Endometrial microvascular endothelial cells (primary cell): Measurements from ENCODE around the gene PKIB. TPM values are rescaled to one million over a fixed set of nuclear protein-coding genes. Genes with fewer than 3 reads are reported as not detected.

Source experiments
- in situ Hi-C: cut with HindIII; loops from 2 replicates; pipeline ENCODE4 v1.10.0; 2017; ENCODE audit warnings: low sequenced_read_pairs, low pct_unique_long_range_greater_than_20kb; ENCODE audit errors: inconsistent ontology term
- total RNA-seq: library from RNA; depleted of rRNA; stranded (reverse); fragments of >200 nt; gene quantifications from one replicate; pipeline ENCODE4 v1.2.3, GENCODE V29; 2015; ENCODE audit errors: inconsistent ontology term

The PKIB gene
- total RNA-seq, 1 donor from 2014 or later: not detected

DNA sequence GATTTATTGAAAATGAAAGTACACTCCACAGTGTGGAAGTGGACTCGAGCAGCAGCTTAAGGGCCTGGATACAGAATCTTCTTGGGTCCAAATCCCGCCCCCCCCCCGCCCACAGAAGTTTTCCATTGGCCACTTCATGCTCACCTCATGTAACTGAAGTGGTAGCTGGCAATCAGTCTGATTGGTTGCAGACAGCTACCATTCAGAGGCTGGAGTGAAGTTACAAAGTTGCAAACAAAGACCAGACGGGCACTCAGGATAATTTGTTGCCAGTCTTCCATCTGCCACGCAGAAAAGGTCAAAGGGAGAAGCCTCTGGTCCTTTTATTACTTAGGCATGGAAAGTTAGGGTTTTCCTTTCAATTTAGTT, 143.5 kb downstream of the PKIB start:
- in situ Hi-C loops: no loop called here

DNA sequence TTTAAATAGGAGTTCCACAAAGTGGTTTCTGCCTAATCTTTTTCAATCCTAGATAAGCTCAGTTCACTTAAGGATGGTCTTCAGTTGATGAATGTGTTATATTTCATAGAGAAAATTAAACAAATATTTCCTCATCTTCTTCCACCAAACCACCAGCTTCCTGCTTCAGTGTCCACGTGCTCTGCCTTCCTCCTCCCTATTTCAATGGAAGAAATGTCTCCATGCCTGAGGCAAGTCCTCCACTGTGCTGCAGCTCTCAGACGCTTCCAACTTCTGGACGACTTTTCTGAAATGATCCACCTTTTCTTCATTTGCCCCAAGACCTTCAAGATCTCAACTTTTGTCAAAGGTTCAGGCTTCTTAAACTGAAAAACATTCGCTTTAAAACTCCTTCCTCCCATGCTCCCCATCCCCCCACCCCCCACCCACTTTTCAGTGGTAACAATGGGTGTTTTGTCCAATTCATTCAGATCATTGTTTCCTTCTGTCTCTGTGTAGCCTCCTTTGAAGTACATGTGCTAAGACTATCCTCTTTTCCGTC, 144.1 kb downstream of the PKIB start:
- in situ Hi-C loops: no loop called here

DNA sequence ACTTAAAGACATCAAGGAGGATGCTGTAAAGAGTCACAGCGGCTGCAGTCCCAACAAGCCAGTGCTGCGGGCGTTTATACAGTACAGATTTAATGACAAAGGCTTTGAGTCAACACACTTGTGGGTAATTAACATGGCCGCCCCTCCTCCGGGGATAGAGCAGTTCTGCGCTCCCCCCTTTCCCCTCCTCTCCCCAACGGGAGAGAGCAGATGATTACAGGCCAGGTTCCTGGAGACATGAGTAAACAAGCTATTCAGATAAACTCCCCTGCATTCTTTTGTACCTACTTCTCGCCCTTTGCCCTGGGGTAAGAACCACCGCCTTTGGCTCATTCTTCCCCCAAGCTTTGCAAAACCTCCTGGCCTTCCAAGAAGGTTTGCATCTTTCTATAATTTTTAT, 145.7 kb downstream of the PKIB start:
- in situ Hi-C loops: no loop called here

DNA sequence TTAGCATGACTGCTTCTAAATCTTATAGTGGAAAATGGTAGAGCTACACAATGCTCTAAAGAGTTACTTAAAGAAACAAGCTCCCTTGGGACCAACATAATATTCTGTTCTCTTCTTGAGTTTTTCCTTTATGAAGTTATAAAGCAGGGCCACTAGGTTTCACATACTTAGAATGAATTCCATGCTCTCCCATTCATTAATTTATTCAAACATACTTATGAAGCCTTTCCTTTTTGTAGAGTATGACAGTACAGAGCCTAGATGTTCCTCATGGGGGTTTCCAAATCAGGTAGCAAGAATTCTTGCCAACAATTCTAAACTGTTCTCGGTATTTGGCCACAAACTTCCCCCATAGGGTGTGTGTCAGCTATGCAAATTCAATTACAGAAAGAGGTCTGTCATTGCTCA, 148.7 kb downstream of the PKIB start:
- in situ Hi-C loops: no loop called here

DNA sequence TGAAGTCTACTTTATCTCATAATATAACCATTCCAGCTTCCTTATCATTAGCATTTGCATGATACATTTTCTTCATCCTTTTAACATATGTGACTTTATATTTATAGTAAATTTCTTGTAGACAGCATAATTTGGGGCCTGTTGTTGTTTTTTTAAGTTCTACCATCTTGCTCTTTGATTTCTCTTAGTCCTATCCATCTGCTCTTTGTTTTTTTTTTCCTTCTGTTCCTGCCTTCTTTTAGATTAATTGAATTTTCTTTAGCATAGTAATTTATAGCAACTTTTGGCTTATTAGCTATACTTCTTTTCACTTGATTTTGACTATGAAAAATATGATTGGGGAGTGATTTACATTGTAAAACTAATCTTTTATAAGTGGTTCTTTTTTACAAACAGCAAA, 150.1 kb downstream of the PKIB start:
- in situ Hi-C loops: no loop called here

DNA sequence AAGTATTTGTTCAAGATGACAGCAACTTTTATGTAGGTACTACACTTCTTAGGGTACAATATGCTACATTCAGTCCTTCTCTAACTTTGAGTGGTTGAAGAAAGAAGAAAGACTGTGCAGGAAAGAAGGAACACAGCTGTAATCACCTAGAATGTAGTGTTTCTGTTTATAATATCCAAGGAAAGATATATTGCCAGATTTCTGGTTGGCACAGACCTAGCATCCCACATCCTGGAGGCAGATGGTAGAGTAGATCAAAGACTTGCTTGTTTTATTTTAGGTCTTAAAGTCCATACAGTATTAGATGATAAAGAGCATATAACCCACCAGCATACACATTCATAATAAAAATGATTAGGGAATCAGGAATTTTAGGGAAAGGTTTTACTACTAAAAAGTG, 156.1 kb downstream of the PKIB start:
- in situ Hi-C loops: no loop called here

DNA sequence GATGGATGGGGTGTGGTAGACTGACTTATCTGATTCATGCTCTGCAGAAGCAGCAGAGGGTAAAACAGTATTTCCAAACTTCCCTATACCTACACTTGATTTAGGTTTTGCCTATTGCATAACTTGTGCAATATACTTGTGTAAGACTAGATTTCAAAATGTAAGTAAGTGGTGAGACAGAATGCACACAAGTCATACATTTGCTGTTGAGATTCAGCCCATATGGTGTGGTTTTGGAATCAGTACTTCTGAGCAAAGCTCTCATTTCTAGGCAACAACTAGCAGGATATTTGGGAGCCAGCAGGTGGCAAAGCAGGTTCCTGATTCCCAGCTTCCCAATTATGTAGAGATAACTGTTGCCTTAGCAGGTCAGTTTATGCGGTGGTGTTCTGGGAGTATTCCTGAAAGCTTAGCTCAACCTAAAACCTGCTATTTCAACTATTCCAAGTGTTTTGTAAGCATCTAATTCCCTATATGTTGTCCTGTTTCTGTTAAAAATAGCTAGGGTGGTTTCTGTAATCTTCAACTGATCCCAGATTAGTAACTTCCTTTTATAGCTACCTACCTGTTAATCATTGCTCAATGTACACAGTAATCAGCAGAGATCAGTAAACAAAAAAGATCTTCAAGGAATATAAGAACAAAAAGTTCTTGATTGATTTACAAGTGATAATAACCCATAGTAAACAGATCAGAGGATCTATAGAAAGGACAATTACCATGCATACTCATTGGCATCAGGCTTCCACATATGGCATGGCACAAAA, 160.8 kb downstream of the PKIB start:
- in situ Hi-C loops: no loop called here

DNA sequence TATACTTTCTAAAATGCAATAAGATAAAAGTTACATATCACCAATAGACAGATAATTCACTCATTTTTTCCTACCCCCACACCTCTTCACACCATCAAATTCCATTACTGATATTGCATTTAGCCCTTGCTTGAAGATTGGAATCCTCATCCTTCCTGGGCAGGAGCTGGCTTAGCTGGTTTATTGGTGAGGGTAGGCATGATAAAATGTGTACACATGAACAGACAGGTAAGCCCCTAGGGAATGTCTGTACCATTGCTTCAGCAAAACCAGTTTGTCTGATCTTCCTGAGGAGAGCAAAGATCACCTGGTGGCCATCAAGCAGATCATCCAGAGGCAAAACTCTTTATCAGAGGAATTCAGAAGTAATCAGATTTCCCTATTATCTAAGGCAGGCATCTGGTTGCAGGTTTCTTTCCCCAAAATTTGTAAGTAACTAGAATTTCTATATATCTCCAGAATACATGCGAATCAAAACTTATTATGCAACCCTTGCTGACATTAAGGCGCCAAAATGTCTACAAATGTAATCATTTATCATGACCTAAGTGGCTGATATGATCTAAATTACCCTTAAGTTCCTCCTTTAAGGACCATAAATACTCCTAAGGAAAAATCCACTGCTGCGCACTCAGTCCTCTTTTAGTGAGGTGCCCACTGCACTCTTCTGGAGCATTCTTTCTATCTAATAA, 162.7 kb downstream of the PKIB start:
- in situ Hi-C loops: no loop called here

Other genes with a start within 250 kb of the PKIB start
- 23.6 TPM for gene HSF2, start 210.8 kb upstream of the PKIB start, total RNA-seq
- gene SERINC1, start 138.6 kb upstream of the PKIB start, total RNA-seq: 78.3 TPM
- not detected for gene FABP7, start 169.3 kb downstream of the PKIB start, total RNA-seq
- 1.6 TPM for gene SMPDL3A, start 178.9 kb downstream of the PKIB start, total RNA-seq